Right kidney (tissue), 9 donors: ENCODE measurements around the gene TSTD1.

ENCODE experiments used
- DNase-seq: peaks from one replicate; pipeline ENCODE4 v3.0.0-alpha.2; 2016
- long read RNA-seq, 8 donors: transcript quantifications; one replicate each; lab custom pipeline, GENCODE V29; 2026

Gene TSTD1
- long read RNA-seq, donor 1, transcript TSTD1-206 (3 exons, 477 nt) = minor isoform, 10 of 133 reads
- long read RNA-seq, donor 1, transcript TSTD1-205 (2 exons, 591 nt) = minor isoform, 8 of 133 reads
- long read RNA-seq, donor 1, transcript TSTD1-204 (4 exons, 593 nt) = major isoform, 78 of 133 reads
- long read RNA-seq, donor 1, transcript TSTD1-201 (3 exons, 626 nt) = minor isoform, 10 of 133 reads
- long read RNA-seq, donor 1, partial matches to known transcripts = 0 of 133 reads
- long read RNA-seq, donor 1, other reads (novel, unspliced or antisense) = 14 of 133 reads
- long read RNA-seq, donor 2, transcript TSTD1-204 (4 exons, 593 nt) = major isoform, 58 of 97 reads
- long read RNA-seq, donor 2, transcript TSTD1-205 (2 exons, 591 nt) = minor isoform, 6 of 97 reads
- long read RNA-seq, donor 2, transcript TSTD1-201 (3 exons, 626 nt) = minor isoform, 9 of 97 reads
- long read RNA-seq, donor 2, partial matches to known transcripts = 0 of 97 reads
- long read RNA-seq, donor 2, other reads (novel, unspliced or antisense) = 14 of 97 reads
- long read RNA-seq, donor 3, transcript TSTD1-207 (2 exons, 813 nt) = minor isoform, 5 of 55 reads
- long read RNA-seq, donor 3, transcript TSTD1-204 (4 exons, 593 nt) = major isoform, 34 of 55 reads
- long read RNA-seq, donor 3, transcript TSTD1-203 (3 exons, 457 nt) = minor isoform, 5 of 55 reads
- long read RNA-seq, donor 3, transcript TSTD1-205 (2 exons, 591 nt) = minor isoform, 5 of 55 reads
- long read RNA-seq, donor 3, partial matches to known transcripts = 0 of 55 reads
- long read RNA-seq, donor 3, other reads (novel, unspliced or antisense) = 0 of 55 reads
- long read RNA-seq, donor 4, transcript TSTD1-204 (4 exons, 593 nt) = major isoform, 60 of 89 reads
- long read RNA-seq, donor 4, transcript TSTD1-206 (3 exons, 477 nt) = minor isoform, 5 of 89 reads
- long read RNA-seq, donor 4, transcript TSTD1-205 (2 exons, 591 nt) = minor isoform, 10 of 89 reads
- long read RNA-seq, donor 4, transcript TSTD1-203 (3 exons, 457 nt) = minor isoform, 8 of 89 reads
- long read RNA-seq, donor 4, partial matches to known transcripts = 0 of 89 reads
- long read RNA-seq, donor 4, other reads (novel, unspliced or antisense) = 0 of 89 reads
- long read RNA-seq, donor 5, transcript TSTD1-205 (2 exons, 591 nt) = minor isoform, 7 of 108 reads
- long read RNA-seq, donor 5, transcript TSTD1-203 (3 exons, 457 nt) = minor isoform, 13 of 108 reads
- long read RNA-seq, donor 5, transcript TSTD1-204 (4 exons, 593 nt) = major isoform, 69 of 108 reads
- long read RNA-seq, donor 5, transcript TSTD1-201 (3 exons, 626 nt) = minor isoform, 9 of 108 reads
- long read RNA-seq, donor 5, partial matches to known transcripts = 0 of 108 reads
- long read RNA-seq, donor 5, other reads (novel, unspliced or antisense) = 7 of 108 reads
- long read RNA-seq, donor 6, transcript TSTD1-205 (2 exons, 591 nt) = minor isoform, 12 of 122 reads
- long read RNA-seq, donor 6, transcript TSTD1-206 (3 exons, 477 nt) = minor isoform, 9 of 122 reads
- long read RNA-seq, donor 6, transcript TSTD1-204 (4 exons, 593 nt) = major isoform, 75 of 122 reads
- long read RNA-seq, donor 6, transcript TSTD1-203 (3 exons, 457 nt) = minor isoform, 9 of 122 reads
- long read RNA-seq, donor 6, partial matches to known transcripts = 0 of 122 reads
- long read RNA-seq, donor 6, other reads (novel, unspliced or antisense) = 6 of 122 reads
- long read RNA-seq, donor 7, transcript TSTD1-205 (2 exons, 591 nt) = minor isoform, 5 of 117 reads
- long read RNA-seq, donor 7, transcript TSTD1-201 (3 exons, 626 nt) = minor isoform, 10 of 117 reads
- long read RNA-seq, donor 7, transcript TSTD1-204 (4 exons, 593 nt) = major isoform, 77 of 117 reads
- long read RNA-seq, donor 7, transcript TSTD1-203 (3 exons, 457 nt) = minor isoform, 7 of 117 reads
- long read RNA-seq, donor 7, partial matches to known transcripts = 0 of 117 reads
- long read RNA-seq, donor 7, other reads (novel, unspliced or antisense) = 8 of 117 reads
- long read RNA-seq, donor 8, transcript TSTD1-205 (2 exons, 591 nt) = minor isoform, 8 of 95 reads
- long read RNA-seq, donor 8, transcript TSTD1-203 (3 exons, 457 nt) = minor isoform, 8 of 95 reads
- long read RNA-seq, donor 8, transcript TSTD1-204 (4 exons, 593 nt) = major isoform, 62 of 95 reads
- long read RNA-seq, donor 8, partial matches to known transcripts = 0 of 95 reads
- long read RNA-seq, donor 8, other reads (novel, unspliced or antisense) = 7 of 95 reads

GRCh38 chr1:161038523-161039153 lies at the start of gene TSTD1:
Gene TSTD1 (minus strand): TSS chr1:161038964. CDS start chr1:161038889, 75 bp downstream.
- DNase-seq = peak; percentile 75

- DNase-seq = no peak
Measured at GRCh38 chr1:161086457-161086856, 47.7 kb upstream of the TSTD1 start.

GRCh38 chr1:161085165-161085564 lies 46.4 kb upstream of the TSTD1 start:
- no peak for DNase-seq

GRCh38 chr1:161084597-161084988 lies 45.8 kb upstream of the TSTD1 start:
- DNase-seq = no peak

GRCh38 chr1:161083748-161084596 lies 45.2 kb upstream of the TSTD1 start:
- no peak for DNase-seq

GRCh38 chr1:161082996-161083747 lies 44.4 kb upstream of the TSTD1 start:
- DNase-seq = no peak

GRCh38 chr1:161082483-161082882 lies 43.7 kb upstream of the TSTD1 start:
- DNase-seq = no peak

- DNase-seq = no peak
Measured at GRCh38 chr1:161081519-161081918, 42.8 kb upstream of the TSTD1 start.

GRCh38 chr1:161080441-161081405 lies 42.0 kb upstream of the TSTD1 start:
- DNase-seq = no peak

GRCh38 chr1:161079436-161080110 lies 40.8 kb upstream of the TSTD1 start:
- no peak for DNase-seq

- no peak for DNase-seq
Measured at GRCh38 chr1:161077426-161077825, 38.7 kb upstream of the TSTD1 start.

- no peak for DNase-seq
Measured at GRCh38 chr1:161076410-161076809, 37.6 kb upstream of the TSTD1 start.

GRCh38 chr1:161074676-161075368 lies 36.1 kb upstream of the TSTD1 start:
- no peak for DNase-seq

- no peak for DNase-seq
Measured at GRCh38 chr1:161073474-161074121, 34.8 kb upstream of the TSTD1 start.
